HG02642 (cell line): ENCODE measurements around the gene IRF8.

ENCODE experiments used
- ATAC-seq: cut with Tn5 transposase; IDR thresholded peaks from one replicate; pipeline ENCODE4 v1.9.1; 2021; ENCODE audit warnings: mild to moderate bottlenecking; ENCODE audit not compliant: unreplicated experiment, poor library complexity

Gene IRF8

DNA sequence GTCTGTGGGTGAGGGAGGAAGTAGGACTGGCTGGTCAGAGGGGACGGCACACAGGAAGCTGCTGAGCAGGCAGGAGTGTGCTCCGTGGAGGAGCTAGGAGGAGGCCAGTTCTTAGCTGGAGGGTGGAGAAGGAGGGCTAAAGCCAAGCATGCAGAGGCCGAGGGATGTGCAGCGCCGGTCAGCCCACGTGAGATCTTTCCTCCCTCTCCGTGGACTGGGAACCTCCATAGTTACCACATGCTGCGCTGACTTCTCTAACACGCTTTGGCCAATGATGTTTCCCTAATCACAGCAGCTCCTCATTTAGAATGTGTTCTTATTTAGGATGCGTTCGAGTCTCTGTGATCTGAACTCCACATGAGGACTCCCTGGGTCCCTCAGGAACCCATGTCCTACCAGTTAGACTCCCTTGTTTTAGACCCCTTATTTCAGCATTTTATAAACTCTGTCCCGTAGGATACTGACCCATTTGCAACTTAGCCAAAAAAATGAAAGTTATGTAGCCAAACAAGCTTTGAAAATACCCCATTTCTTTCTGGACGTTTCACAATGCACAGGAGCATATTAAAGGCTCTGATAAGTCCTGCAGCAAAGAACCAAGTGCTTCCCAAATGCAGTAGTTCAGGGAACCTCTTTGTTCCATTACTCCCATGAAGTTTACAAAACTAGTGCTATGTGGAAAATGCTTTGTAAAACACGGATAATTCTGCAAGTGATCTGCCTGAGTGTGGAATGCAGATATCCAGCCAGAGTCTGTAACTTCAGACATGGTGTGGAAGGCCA is 51.4 kb downstream of the IRF8 start:
- ATAC-seq, result no peak

DNA sequence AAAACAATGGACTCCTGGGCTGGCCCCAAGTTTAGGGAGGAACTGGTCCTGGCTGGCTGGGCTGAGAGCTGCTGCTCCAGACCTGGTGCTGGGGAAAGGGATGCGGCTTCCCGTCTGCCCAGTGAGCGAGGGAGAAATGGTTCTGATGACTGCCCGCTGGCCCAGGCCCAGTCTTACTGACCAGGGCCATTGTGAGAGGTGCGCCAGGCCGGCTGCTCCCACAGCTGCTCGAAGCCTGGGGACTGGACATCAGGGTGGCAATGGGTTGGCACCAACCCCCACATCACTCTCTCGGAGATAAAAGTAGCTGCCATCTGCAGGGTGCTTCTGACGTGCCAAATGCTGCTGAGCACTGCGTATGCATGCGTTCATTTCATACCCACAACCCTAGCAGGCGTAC is 53.2 kb downstream of the IRF8 start:
- no peak for ATAC-seq

DNA sequence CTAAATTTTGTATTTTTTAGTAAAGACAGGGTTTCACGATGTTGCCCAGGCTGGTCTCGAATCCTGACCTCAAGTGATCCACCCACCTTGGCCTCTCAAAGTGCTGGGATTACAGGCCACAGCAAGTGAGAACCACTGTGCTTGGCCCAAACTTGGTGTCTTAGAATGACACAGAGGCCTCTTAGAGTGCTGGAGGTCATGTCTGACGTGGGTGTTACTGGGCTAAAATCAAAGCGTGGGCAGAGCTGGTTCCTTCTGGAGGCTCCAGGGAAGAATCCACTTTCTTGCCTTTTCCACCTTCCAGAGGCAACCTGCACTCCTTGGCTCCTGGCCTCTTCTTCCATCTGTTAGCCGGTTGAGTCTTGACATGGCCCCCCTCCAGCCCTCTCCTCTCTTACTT is 53.8 kb downstream of the IRF8 start:
- ATAC-seq, result no peak

DNA sequence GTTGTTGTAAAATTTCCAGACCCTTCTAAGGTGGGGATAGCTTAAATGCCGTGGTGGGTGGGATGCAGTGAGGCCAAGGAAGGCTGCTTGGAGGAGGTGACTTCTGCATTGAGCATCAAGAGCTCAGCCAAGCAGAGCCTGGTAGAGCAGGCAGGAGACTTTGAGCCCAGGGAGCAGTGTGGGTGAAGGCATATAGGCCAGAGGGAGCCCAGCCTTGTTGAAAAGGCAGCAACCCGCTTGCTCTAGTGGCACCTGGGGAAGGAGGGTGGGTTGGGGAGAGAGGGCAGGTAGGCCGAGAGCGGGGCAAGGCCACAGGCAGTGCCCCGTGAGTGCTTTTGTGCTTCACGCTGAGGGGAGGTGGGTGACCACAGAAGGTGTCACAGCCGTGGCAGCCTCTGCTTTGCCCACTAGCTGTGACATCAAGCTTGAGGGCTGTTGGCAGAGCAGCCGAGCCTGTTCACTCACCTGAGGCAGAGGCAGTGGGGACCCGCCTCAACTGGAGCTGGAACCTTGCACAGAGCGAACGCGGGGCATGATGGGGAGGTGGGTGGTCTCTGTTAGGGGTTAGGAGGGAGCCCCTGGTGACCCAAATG is 56.1 kb downstream of the IRF8 start:
- no peak for ATAC-seq

DNA sequence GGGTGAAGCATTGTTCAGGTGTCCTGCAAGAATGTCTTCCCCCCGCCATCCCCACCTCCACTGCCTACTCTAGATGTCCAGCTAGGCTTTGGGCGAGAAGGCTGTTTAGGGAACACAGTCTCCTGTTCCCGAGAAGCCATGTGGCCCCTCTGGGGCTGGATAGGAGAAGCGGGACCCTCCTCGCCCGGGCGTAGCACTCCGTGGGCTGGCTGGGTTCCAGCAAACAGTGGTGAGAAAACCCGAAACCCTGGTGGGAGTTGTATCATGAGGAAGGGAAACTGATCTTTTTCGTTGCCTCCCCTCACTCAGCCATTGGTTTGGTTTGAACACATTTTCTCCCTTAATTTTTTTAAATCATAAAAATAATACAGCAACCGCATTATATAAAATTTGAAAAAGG is 56.6 kb downstream of the IRF8 start:
- ATAC-seq, result no peak

DNA sequence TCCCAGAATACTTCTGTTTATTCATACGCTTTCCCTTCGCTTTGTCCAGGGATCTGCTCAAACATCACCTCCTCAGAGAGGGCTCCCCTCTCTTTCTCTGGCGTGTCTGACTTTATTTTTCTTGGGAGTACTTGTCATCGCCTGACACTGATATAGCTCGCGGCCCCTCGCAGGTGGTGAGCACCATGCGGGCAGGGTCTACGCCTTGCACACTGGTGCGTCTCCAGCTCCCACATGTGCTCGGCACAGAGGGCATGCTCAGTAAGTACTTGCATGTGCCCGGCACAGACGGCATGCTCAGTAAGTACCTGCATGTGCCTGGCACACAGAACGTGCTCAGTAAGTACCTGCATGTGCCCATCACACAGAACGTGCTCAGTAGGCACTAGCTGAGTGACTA is 57.5 kb downstream of the IRF8 start:
- ATAC-seq, result no peak

DNA sequence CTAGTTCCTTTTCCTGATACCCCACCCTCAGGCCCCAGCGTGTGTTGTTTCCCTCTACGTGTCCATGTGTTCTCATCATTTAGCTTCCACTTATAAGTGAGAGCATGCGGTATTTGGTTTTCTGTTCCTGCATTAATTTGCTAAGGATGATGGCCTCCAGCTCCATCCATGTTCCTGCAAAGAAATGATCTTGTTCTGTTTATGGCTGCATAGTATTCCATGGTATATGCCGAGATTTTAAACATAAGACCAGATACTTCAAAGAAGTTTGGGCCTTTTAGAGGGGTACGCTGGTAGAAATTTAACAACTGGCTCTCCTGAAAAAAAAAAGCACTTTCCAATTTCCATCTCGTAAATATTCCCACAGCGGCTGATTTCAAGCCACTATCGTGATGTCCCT is 59.8 kb downstream of the IRF8 start:
- ATAC-seq, result no peak

DNA sequence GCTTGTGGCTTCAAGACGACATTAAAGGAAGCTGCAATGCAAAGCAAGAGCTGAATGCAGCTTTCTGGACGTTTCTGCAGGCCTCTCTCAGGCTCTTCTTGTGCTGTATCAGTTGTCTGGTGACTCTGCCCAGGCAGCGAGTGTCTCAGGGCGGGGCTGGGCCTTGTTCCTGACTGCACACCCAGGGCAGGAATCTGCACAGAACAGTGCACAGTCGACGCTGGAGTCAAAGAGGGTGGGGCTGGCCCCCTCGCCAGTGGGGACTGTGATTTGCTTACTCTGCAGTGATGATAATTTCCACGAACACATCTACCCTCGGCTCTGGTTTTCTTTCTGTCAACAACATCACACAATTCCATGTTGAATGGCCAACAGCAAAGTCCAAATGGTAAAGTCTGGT is 60.7 kb downstream of the IRF8 start:
- ATAC-seq, result no peak

DNA sequence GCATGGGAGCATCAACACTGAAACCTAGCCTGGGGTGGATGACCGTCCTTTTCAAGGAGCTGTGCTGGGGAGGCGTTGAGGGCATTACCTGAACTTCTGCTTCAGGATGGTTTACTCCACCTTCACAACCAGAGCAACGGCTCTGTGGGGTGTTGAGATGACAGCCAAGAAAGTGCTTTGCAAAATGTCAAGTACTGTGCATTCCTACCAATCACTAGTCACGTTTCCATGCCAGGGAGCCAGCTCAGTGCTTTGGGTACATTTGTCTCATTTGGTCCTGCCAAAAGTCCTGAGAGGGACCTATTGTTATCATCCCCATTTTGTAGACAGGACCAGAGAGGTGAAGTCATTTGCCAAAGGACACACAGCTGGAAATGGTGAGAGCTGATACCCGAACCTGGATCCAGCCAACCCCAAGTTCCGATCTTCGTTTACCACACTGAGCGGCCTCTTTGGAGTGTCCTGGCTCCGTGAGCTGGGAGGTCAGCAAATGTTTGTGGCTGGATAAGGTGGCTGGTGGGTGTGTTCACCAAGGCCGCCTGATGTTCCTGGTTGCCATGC is 61.6 kb downstream of the IRF8 start:
- ATAC-seq, result no peak

DNA sequence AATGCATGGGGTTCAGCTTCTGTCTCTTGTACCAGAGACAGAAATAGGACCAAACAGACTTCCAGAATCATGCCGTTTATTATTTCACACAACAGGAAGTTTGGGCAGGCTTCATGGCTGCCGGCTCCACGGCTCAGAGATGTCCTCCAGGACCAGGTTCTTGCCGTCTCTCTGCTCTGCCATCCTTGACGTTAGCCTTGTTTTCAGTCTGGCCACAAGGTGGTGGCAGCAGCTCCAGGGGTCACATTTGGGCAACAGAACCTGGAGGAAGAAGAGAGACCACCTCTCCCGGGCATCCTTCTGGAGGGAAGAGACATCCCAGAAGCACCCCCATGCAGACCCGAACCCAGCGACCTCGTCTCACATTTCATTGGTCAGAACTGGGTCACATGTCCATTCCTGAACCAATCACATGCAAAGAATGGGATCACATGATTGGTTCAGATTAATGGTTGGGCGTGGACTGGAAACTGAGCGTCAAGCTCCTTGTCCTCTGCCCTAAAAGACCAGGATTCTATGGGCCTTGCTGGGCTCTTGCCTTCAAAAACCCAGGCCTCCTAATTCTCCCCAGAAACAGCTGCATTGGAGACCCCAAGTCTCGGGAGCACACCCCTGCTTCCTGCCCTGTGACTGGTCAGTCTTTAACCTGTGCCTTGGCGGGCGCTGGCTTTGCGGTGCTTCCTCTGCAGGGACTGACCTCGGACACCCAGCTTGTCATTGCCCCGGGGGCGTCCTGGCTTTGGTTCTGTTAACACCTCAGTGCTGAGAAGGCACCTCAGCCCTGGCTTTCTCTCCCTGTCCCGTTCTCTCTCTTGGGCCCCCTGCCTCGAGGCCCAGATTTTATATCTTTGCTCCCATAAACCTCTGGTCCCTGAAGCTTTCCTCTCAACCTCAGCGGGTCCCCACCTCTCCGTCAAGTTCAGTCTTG is 63.3 kb downstream of the IRF8 start:
- ATAC-seq, result no peak

DNA sequence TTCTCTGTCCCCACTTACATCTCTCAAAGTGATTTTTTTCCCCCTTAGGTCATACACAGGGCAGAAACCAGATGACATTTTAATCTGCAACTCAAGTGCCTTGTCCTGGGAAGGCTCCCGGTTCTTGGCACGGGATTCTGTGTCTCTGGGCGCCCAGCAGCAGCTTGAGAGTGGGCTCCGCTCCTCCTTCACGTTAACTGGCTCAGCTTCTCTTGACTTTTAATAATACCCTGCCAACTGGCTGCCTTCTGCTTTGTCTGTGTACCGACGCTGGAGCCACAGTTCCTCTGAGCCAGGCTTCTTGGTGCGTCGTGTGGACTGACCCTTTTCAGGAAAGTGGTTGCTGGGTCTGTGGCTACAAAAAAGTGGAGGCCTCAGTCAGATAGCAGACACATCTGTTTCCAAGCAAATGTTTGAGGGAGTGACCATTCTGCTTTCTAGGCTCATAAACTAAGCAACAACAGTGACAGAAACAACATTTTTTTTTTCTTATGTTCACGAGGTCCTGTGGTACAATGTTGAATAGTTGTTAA is 64.9 kb downstream of the IRF8 start:
- no peak for ATAC-seq

DNA sequence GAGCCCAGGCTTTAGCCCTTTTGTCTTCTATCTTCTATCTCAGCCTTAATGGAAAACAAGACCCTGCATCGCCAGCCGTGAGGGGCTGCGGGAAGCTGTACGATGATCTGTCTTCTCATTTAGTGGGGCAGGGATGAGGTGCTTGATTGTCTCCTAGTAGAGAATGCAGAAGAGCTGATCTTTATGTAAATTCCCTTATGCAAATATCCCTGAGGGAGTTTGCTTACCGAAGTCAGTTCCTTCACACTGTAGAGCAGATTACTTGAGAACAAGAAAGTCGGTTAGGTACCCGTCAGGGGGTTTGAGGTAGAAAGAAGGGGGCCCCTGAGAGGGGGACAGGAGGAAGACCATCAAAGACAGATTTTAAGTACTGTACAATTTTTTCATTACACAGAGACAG is 66.2 kb downstream of the IRF8 start:
- no peak for ATAC-seq

DNA sequence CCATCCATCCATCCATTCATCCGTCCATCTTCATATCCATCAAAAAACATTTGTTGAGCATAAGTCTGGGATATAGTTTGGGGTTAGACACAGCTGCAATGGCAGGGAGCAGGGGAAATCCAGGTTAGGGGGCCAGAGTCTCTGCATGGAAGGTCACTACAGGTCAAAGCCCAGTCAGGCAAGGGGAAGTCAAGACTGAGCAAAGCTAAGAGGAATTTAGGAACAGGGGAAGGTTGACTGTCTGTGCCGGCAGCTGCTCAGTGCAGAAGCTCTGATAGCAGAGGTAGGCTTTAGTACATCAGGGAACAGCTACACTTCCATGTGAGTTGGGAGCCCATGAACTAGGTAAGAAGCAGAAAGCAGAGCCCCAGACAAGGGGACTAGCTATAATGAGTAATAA is 68.1 kb downstream of the IRF8 start:
- no peak for ATAC-seq

DNA sequence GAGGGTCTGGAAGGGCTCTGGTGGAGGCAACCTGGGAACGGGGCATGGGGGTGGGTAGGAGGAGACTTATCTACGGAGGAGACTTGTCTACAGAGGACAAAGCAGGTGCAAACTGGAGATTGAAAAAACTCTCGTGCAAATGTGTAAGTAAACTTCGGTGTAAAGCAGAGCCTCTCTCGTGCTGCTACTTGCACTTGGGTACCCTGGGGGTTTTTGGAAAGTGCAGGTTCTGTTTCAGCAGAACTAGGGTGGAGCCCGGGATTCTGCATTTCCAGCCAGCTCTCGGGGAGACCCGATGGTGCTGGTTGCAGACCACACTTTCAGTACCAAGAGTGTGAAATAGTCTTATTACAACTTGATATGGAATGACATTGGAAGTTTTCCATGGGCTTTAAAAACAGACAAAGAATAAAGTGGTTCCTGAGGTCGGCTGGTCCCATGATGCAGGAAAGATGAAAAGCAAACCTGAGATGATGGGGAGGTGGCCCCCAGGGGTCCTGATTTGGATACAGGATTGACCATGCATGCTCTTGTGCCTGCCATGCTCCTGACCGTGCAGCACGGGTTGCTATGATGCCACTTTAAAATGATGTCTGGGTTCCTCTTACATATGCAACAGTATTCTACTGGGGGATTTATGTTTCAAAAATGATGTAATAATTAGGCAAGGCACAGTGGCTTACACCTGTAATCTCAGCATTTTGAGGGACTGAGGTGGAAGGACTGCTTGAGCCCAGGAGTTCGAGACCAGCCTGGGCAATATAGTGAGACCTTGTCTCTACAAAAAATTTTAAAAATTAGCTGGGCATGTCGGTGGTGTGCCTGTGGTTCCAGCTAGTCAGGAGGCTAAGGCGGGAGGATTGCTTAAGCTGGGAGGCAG is 69.3 kb downstream of the IRF8 start:
- no peak for ATAC-seq

DNA sequence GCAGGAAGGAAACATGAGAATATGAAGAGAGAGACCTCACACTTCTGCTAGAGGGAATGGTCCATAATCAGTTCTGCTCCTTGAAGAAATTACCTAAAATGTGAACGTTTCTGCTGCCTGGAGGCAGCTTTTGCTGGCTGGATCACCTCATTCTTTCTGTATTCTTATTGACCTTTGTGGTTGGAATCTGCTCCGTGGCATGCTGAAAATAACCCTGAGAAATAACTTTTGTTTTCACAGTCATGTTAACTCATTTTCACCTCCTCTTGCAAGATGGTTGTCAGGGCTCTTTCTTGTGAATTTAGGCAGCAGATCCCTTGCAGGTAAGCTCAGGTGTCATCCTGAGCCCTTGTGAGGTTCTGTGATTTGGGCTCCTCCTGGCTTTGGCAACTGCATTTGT is 70.2 kb downstream of the IRF8 start:
- no peak for ATAC-seq

DNA sequence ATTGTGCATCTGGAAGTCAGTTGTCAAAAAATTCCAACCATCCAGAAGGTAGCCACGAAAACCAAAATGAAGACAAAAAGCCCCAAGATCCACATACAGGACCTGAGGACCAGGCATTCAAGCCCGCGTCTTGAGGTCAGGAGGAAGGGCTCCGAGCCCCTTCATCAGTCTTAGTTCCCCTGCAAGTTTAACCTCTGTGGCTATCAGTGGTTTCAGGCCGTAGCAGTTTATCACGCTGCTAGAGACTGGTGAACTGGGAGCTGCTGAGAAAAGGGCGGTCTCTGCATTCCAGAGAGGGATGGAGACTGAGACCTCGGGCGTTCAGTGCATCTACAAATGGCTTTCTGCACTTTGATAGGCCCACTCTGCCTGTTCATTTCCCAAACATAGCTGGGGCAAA is 70.6 kb downstream of the IRF8 start:
- no peak for ATAC-seq

DNA sequence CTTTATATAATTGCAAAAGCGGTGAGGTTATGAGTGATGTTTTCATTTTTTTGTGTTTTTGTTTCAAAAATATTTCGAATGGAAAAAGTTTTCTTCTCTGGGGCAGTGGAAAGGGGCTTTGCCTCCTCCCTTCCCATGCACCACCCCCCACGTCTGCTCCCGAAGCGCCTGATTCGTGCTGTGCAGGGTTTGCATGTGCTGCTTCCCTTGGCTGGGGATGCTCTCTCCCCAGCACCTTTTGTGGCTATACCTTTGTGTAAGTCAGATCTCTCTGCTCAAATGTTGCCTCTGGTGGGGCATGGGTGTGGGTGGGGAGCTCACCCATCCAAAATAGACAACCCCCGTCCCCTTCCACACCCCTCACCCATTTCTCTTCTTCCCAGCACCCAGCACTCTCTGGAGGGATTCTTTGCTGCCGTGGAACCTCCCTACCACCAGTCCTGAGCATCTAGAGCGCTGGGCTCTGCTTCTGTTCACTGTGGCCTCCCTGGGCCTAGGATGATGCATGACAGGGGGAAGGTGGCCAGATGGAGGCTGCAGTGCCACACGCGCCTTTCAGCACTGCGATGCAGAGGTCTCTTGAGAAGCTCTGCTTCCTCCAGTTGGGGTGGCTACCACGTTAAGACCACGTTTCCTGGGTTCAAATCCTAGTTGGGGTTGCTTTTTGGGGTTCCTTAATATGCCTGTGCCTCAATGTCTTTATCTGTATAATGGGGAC is 71.2 kb downstream of the IRF8 start:
- no peak for ATAC-seq

DNA sequence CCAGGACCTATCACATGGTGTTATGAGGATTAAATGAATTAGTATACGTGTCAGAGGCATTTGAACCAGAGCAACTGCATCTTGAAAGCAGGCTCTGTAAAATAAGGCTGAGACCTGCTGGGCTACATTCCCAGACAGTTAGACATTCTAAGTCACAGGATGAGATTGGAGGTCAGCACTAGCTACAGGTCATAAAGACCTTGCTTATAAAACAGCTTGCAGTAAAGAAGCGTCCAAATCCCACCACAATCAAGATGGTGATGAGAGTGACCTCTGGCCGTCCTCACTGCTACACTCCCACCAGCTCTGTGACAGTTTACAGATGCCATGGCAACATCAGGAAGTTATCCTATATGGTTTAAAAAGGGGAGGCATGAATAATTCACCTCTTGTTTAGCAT is 71.8 kb downstream of the IRF8 start:
- ATAC-seq, result no peak
